Measurements from ENCODE around the gene MTA3.
A peak's percentile ranks its signal among the peaks of the same experiment; 100 is the strongest.

The MTA3 gene

GRCh38 chr2:42542871-42543270 is 25.6 kb upstream of the MTA3 start:
- no peaks in the 10 kb centered on the region for H3F3A ChIP-seq (ENCODE audit: insufficient read depth, low read length)
- no peak overlapping the region for H2AFZ ChIP-seq (ENCODE audit: low read length)
- peaks cover 29% of the 10 kb centered on the region for H3K4me1 ChIP-seq (ENCODE audit: insufficient read depth, low read length, severe bottlenecking)
- H3K36me3 ChIP-seq (ENCODE audit: insufficient read depth, low read length) = no peaks in the 10 kb centered on the region
- no peaks in the 10 kb centered on the region for H3K79me2 ChIP-seq (ENCODE audit: insufficient read depth, low read length)
- H3K4me2 ChIP-seq (ENCODE audit: low read length) = no peak overlapping the region
- no peaks in the 10 kb centered on the region for H3K9me3 ChIP-seq (ENCODE audit: low read length)
- H3K4me3 ChIP-seq (ENCODE audit: low read depth, low read length, poor library complexity, severe bottlenecking) = no peak overlapping the region
- TF ChIP-seq CTCF (IDR thresholded peaks at IDR 0.05; ENCODE audit: low read length) (no peak), EZH2 (IDR thresholded peaks at IDR 0.05; ENCODE audit: borderline replicate concordance, low read length) (no peak)
- H3K9ac ChIP-seq (ENCODE audit: low read length) = no peak overlapping the region
- no peaks in the 10 kb centered on the region for H3K9me2 ChIP-seq (ENCODE audit: low read depth, low read length)
- H4K20me1 ChIP-seq (ENCODE audit: insufficient read depth, low read length) = no peaks in the 10 kb centered on the region
- no peaks in the 10 kb centered on the region for H3K27me3 ChIP-seq (ENCODE audit: insufficient read depth, low read length)
- H3K27ac ChIP-seq (ENCODE audit: low read depth, low read length, poor library complexity, severe bottlenecking) = no peak overlapping the region

GRCh38 chr2:42545023-42545721 is 23.3 kb upstream of the MTA3 start:
- H3K4me1 ChIP-seq (ENCODE audit: insufficient read depth, low read length, severe bottlenecking) = peaks cover 33% of the 10 kb centered on the region
- H3K27ac ChIP-seq (ENCODE audit: low read depth, low read length, poor library complexity, severe bottlenecking) = peak overlapping the region; percentile 91
- no peaks in the 10 kb centered on the region for H3K27me3 ChIP-seq (ENCODE audit: insufficient read depth, low read length)
- no peaks in the 10 kb centered on the region for H3K9me3 ChIP-seq (ENCODE audit: low read length)
- H3K4me2 ChIP-seq (ENCODE audit: low read length) = no peak overlapping the region
- no peaks in the 10 kb centered on the region for H3K9me2 ChIP-seq (ENCODE audit: low read depth, low read length)
- H3K79me2 ChIP-seq (ENCODE audit: insufficient read depth, low read length) = no peaks in the 10 kb centered on the region
- no peak overlapping the region for H2AFZ ChIP-seq (ENCODE audit: low read length)
- no peak overlapping the region for H3K4me3 ChIP-seq (ENCODE audit: low read depth, low read length, poor library complexity, severe bottlenecking)
- TF ChIP-seq CTCF (IDR thresholded peaks at IDR 0.05; ENCODE audit: low read length) (no peak), EZH2 (IDR thresholded peaks at IDR 0.05; ENCODE audit: borderline replicate concordance, low read length) (no peak)
- H3F3A ChIP-seq (ENCODE audit: insufficient read depth, low read length) = no peaks in the 10 kb centered on the region
- no peak overlapping the region for H3K9ac ChIP-seq (ENCODE audit: low read length)
- no peaks in the 10 kb centered on the region for H4K20me1 ChIP-seq (ENCODE audit: insufficient read depth, low read length)
- no peaks in the 10 kb centered on the region for H3K36me3 ChIP-seq (ENCODE audit: insufficient read depth, low read length)

- Histone ChIP-seq H3K4me1 (ENCODE audit: insufficient read depth, low read length, severe bottlenecking) (peaks cover 33% of the 10 kb centered on the region), H3K27me3 (ENCODE audit: insufficient read depth, low read length) (no peaks in the 10 kb centered on the region), H3K4me3 (ENCODE audit: low read depth, low read length, poor library complexity, severe bottlenecking) (no peak overlapping the region), H3K9ac (ENCODE audit: low read length) (peak overlapping the region; percentile 53), H4K20me1 (ENCODE audit: insufficient read depth, low read length) (no peaks in the 10 kb centered on the region), H3K27ac (ENCODE audit: low read depth, low read length, poor library complexity, severe bottlenecking) (peak overlapping the region; percentile 91), H3K4me2 (ENCODE audit: low read length) (peak overlapping the region; percentile 53; the same call in 1 of the 2 replicates), H3F3A (ENCODE audit: insufficient read depth, low read length) (no peaks in the 10 kb centered on the region), H3K79me2 (ENCODE audit: insufficient read depth, low read length) (no peaks in the 10 kb centered on the region), H3K9me3 (ENCODE audit: low read length) (no peaks in the 10 kb centered on the region), H3K36me3 (ENCODE audit: insufficient read depth, low read length) (no peaks in the 10 kb centered on the region), H3K9me2 (ENCODE audit: low read depth, low read length) (no peaks in the 10 kb centered on the region), H2AFZ (ENCODE audit: low read length) (no peak overlapping the region)
- TF ChIP-seq EZH2 (IDR thresholded peaks at IDR 0.05; ENCODE audit: borderline replicate concordance, low read length) = no peak
- no peak for TF ChIP-seq CTCF (IDR thresholded peaks at IDR 0.05; ENCODE audit: low read length)
Measured at GRCh38 chr2:42545841-42546390, 22.5 kb upstream of the MTA3 start.

Data from OCI-LY1 (cell line).